Middle frontal gyrus (tissue), 1 donor: ENCODE measurements around the gene FAM200A.
"Not testable (repeated sequence)": the region's sequence is repeated elsewhere in the genome, so short reads cannot be mapped to it uniquely, and the experiment has no call there.

Experiments
- DNase-seq: peaks from one replicate; pipeline ENCODE4 v3.0.0-alpha.2; 2015; ENCODE audit warnings: low spot score; ENCODE audit errors: extremely low spot score

The FAM200A gene

GRCh38 chr7:99504603-99505323 lies 47.2 kb downstream of the FAM200A start, which contains the start of gene ZKSCAN5:
ZKSCAN5 (plus strand) TSS chr7:99504662; CDS start chr7:99506045, 1,383 bp downstream.
- peak; percentile 89 for DNase-seq

GRCh38 chr7:99504281-99504602 lies 47.7 kb downstream of the FAM200A start:
- no peak for DNase-seq

GRCh38 chr7:99501236-99501635 lies 50.7 kb downstream of the FAM200A start:
- not testable (repeated sequence) for DNase-seq

- no peak for DNase-seq
Measured at GRCh38 chr7:99500637-99501009, 51.3 kb downstream of the FAM200A start.

- DNase-seq, result peak; percentile 88
Measured at GRCh38 chr7:99499721-99500636, 51.9 kb downstream of the FAM200A start, which contains the start of gene ZNF394. ZNF394 (minus strand) TSS chr7:99500281; CDS start chr7:99500093, 188 bp downstream.

GRCh38 chr7:99499371-99499720 lies 52.6 kb downstream of the FAM200A start:
- DNase-seq, result no peak

- DNase-seq, result no peak
Measured at GRCh38 chr7:99498546-99498944, 53.4 kb downstream of the FAM200A start.

GRCh38 chr7:99497766-99498545 lies 54.0 kb downstream of the FAM200A start:
- DNase-seq, result no peak
